Kidney (tissue), 14 donors: ENCODE data around the gene SFTPB. TPM values are rescaled to one million over a fixed set of nuclear protein-coding genes. Genes with fewer than 3 reads are reported as not detected.

ENCODE experiments used
- DNase-seq, 5 donors: peaks; one replicate each; pipeline ENCODE4 v3.0.0-alpha.2; 2013 to 2020
- FAIRE-seq: peaks from 2 replicates; lab custom pipeline; 2012; peaks lifted over from hg19 to GRCh38; lab: Jason Lieb, UNC
- H3K27ac ChIP-seq, 2 donors: one replicate each; pipeline ENCODE4 v1.7.0; 2013; ENCODE audit warnings: low read depth in 2 of 2, low read length in 2 of 2, inconsistent platforms in 1 of 2
- H3K27me3 ChIP-seq: one replicate; pipeline ENCODE4 v1.7.1; 2013; ENCODE audit warnings: low read length, inconsistent platforms; ENCODE audit not compliant: control insufficient read depth, insufficient read depth
- H3K36me3 ChIP-seq, 3 donors: one replicate each; pipeline versions ENCODE4 v1.7.0 to v1.7.1; 2013; ENCODE audit warnings: low read length in 3 of 3, control low read depth in 1 of 3, inconsistent platforms in 1 of 3; ENCODE audit not compliant: insufficient read depth in 3 of 3, control insufficient read depth in 2 of 3
- H3K4me1 ChIP-seq, 3 donors: one replicate each; pipeline versions ENCODE4 v1.7.0 to v1.7.1; 2013; ENCODE audit warnings: low read length in 3 of 3, inconsistent platforms in 1 of 3, low read depth in 1 of 3; ENCODE audit not compliant: control insufficient read depth in 2 of 3, insufficient read depth in 2 of 3
- H3K4me3 ChIP-seq, 3 donors: one replicate each; pipeline versions ENCODE4 v1.7.0 to v1.8.1; 2013; ENCODE audit warnings: low read length in 3 of 3, control low read depth in 1 of 3, inconsistent platforms in 1 of 3
- H3K9ac ChIP-seq, 3 donors: one replicate each; pipeline versions ENCODE4 v1.7.0 to v1.7.1; 2013; ENCODE audit warnings: low read length in 3 of 3, control low read depth in 1 of 3, inconsistent platforms in 1 of 3
- H3K9me3 ChIP-seq, 3 donors: one replicate each; pipeline versions ENCODE4 v1.7.0 to v1.7.1; 2013; ENCODE audit warnings: low read length in 3 of 3, control low read depth in 1 of 3, inconsistent platforms in 1 of 3; ENCODE audit not compliant: control insufficient read depth in 2 of 3, insufficient read depth in 1 of 3
- intact Hi-C: fragments of 100-400 bp; cut with DNase I; formaldehyde crosslinking; loops from one replicate; pipeline ENCODE4 v1.11.1; 2022
- polyA plus RNA-seq: library from polyadenylated mRNA; stranded (reverse); fragments of 350-450 nt; fragmentation: Illumina TruSeq; extraction: RNeasy Lipid Tissue Mini Kit (QIAGEN cat#74804); gene quantifications from one replicate; pipeline ENCODE4 v1.2.3, GENCODE V29; 2014; ENCODE audit warnings: low read depth, low replicate concordance; ENCODE audit not compliant: insufficient read depth
- total RNA-seq: library from RNA; stranded (reverse); fragmentation: NEBNext Ultra II Directional; extraction: Animal tissue kit (Norgen Biotek cat#: 25700); gene quantifications from one replicate; pipeline ENCODE4 v1.2.1, GENCODE V29; 2021
- TF ChIP-seq, protein P1 (sequence below): IDR thresholded peaks from 3 replicates; pipeline ENCODE4 v1.5.1; 2012; ENCODE audit warnings: mild to moderate bottlenecking, moderate library complexity, borderline replicate concordance; ENCODE audit not compliant: insufficient read depth; ENCODE audit errors: extremely low read depth
- donor health status: control.
- donor health status: control.
- donor health status: control.
- donor health status: control.
- donor health status: control.
- donor health status: DM: yes; HTN: yes; CAD: no.
- donor health status: Normal renal cell carcinoma (clear cell type).

The SFTPB gene
- total and polyA plus RNA-seq, 2 donors from 2014 or later: 0.92 to 1.3 TPM

GRCh38 chr2:85698184-85698879 is 30.3 kb upstream of the SFTPB start:
- H3K9me3 ChIP-seq: no peaks in the 10 kb centered on the region
- H3K27ac ChIP-seq: no peak overlapping the region
- FAIRE-seq (no peak), DNase-seq (no peak)
- no peaks in the 10 kb centered on the region for H3K27me3 ChIP-seq
- intact Hi-C loops: no loop called here
- no peak overlapping the region for H3K4me3 ChIP-seq
- H3K4me1 ChIP-seq: no peaks in the 10 kb centered on the region
- H3K9ac ChIP-seq: no peak overlapping the region
- H3K36me3 ChIP-seq: no peaks in the 10 kb centered on the region
- TF ChIP-seq, protein P1, sequence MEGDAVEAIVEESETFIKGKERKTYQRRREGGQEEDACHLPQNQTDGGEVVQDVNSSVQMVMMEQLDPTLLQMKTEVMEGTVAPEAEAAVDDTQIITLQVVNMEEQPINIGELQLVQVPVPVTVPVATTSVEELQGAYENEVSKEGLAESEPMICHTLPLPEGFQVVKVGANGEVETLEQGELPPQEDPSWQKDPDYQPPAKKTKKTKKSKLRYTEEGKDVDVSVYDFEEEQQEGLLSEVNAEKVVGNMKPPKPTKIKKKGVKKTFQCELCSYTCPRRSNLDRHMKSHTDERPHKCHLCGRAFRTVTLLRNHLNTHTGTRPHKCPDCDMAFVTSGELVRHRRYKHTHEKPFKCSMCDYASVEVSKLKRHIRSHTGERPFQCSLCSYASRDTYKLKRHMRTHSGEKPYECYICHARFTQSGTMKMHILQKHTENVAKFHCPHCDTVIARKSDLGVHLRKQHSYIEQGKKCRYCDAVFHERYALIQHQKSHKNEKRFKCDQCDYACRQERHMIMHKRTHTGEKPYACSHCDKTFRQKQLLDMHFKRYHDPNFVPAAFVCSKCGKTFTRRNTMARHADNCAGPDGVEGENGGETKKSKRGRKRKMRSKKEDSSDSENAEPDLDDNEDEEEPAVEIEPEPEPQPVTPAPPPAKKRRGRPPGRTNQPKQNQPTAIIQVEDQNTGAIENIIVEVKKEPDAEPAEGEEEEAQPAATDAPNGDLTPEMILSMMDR: no peak

DNA sequence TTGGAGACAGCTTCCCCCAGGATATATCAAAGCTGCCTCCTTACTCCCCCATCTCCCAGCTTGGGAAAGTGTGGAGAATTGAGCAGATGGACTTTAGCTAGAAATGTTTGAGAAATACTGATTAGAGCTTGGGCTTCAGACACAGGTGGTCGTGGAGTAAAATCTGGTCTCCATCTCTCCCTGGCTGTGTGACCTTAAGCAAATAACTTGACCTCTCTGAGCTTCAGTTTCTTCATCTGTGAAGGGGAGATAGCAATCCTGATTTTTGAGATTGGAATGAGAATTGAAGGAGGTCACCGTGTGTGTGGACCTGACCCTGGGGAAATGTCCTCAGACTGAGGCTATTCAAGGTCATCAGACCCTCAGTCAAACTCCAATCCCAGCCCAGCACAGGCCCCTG is 29.7 kb upstream of the SFTPB start:
- TF ChIP-seq, protein P1: no peak
- intact Hi-C loops: no loop called here
- DNase-seq (no peak), FAIRE-seq (no peak)
- Histone ChIP-seq H3K4me3 (no peak overlapping the region), H3K27ac (no peak overlapping the region), H3K27me3 (no peaks in the 10 kb centered on the region), H3K9me3 (no peaks in the 10 kb centered on the region), H3K9ac (no peak overlapping the region), H3K4me1 (no peaks in the 10 kb centered on the region), H3K36me3 (no peaks in the 10 kb centered on the region)

DNA sequence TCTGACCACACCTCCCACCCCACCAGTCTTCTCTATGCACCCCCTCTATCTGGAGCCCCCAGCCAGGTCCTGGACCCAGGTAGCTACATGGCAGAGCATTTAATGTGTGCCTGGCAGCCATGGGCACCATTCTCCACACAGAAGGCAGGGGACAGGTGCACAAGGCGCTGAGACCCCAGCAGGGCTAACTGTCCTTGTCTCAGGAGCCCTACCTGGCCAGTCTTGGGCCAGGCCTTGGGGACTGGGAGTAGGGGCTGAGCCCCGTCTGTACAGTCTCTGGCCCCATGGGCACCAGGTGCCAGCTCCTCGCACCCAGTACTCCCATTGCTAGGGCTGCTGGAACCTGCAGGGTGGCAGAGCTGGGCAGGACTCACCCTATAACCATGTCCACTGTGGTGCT is 29.1 kb upstream of the SFTPB start:
- Histone ChIP-seq H3K27me3 (no peaks in the 10 kb centered on the region), H3K9ac (no peak overlapping the region), H3K27ac (no peak overlapping the region), H3K9me3 (no peaks in the 10 kb centered on the region), H3K4me3 (no peak overlapping the region), H3K36me3 (no peaks in the 10 kb centered on the region), H3K4me1 (no peaks in the 10 kb centered on the region)
- DNase-seq (no peak), FAIRE-seq (no peak)
- intact Hi-C loops: no loop called here
- TF ChIP-seq, protein P1: no peak
